Tibial nerve (tissue), 4 donors: ENCODE data around the gene METTL16.

ENCODE experiments used
- CTCF ChIP-seq, 5 experiments: fragments of 200-600 bp in 3 of 5; fragments of 450-650 bp in 2 of 5; sonication (generic) in 3 of 5; IDR thresholded peaks; one replicate each; pipeline ENCODE4 v1.5.1; 2016 to 2019; ENCODE audit warnings: antibody characterized with exemption in 5 of 5, mild to moderate bottlenecking in 3 of 5, moderate library complexity in 2 of 5
- EP300 ChIP-seq, 2 donors: sonication (generic); formaldehyde crosslinking; IDR thresholded peaks; one replicate each; pipeline ENCODE4 v1.6.1; 2017; ENCODE audit warnings: antibody characterized with exemption in 2 of 2, mild to moderate bottlenecking in 1 of 2
- POLR2A ChIP-seq, 2 donors: fragments of 450-650 bp; IDR thresholded peaks; one replicate each; pipeline ENCODE4 v1.6.1; 2017; ENCODE audit warnings: antibody characterized with exemption in 2 of 2, mild to moderate bottlenecking in 2 of 2, moderate library complexity in 2 of 2

DNA sequence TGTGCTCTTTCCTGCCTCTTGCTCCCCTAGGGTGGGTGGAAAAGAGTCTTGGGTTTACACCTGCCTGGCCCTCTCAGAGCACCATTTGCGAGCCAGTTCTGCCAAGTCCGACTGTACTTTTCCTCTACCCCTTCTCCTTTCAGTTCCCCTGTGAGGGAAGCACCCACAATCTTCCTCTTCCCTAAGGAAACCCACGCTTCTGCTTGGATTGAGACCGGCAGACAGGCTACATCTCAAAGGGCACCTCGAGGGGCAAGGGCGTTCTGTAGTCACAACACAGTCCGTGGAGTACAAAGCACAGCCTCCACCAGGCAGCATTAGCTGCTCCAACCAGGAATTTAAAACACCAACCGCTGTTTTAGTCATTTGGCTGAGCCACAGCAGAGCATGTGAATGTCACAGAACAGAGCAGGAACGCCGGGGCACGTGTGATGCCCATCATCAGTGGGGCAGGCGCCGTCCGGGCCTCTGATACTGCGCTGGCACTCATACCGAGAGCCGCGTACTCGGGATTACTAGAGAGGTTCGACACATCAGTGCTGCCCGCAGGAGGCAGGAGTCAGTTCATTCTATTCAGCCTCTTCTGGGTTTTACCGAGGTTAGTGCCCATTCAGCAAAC lies 97.1 kb downstream of the METTL16 start:
- TF ChIP-seq CTCF (IDR thresholded peaks at IDR 0.05) (no peak), POLR2A (IDR thresholded peaks at IDR 0.05) (no peak), EP300 (IDR thresholded peaks at IDR 0.05) (no peak)
